GM18520 (cell line): ENCODE measurements around the gene CACNA1H.

ENCODE experiments used
- ATAC-seq: cut with Tn5 transposase; IDR thresholded peaks from one replicate; pipeline ENCODE4 v1.9.1; 2021; ENCODE audit not compliant: unreplicated experiment

CACNA1H gene

DNA sequence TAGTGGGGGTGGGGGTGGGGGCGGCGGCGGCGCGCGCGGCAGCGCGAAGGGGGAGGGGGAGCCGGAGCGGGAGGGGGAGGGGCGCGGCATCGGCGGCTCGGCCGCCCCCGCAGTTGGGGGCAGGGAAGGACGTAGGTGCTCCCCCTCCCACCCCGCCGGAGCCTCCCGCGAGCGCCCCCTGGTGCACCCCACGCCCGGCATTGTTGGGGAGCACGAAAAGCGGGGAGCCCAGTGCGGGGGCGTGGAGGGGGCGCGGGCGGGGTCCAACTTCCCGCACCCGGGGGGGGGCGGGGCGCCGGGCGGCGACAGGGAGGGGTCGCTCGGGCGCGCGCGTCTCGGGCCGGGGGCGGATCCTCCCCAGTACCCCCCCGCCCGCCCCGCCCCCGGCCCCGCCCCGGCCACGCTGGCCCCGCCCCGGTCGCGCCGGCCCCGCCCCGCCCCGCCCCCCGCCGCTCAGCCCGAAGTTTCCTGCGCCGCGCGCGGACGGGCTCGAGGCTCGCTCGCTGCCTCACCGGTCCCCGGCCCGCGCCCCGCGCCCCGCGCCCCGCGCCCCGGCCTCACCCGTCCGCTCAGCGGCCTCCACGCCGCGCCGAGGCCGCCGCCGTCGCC is at the start of gene CACNA1H:
TSS of gene CACNA1H (plus strand) at position 456 of the 609 bp plus-strand sequence. CDS start 632 bp downstream, outside the sequence.
- ATAC-seq, result no peak

- ATAC-seq, result no peak
Observed at GRCh38 chr16:1103636-1103980, 49.3 kb upstream of the CACNA1H start.

- no peak for ATAC-seq
Observed at GRCh38 chr16:1105888-1106620, 46.9 kb upstream of the CACNA1H start.

- ATAC-seq, result no peak
Observed at GRCh38 chr16:1106659-1107058, 46.2 kb upstream of the CACNA1H start.

GRCh38 chr16:1107141-1107540 is 45.8 kb upstream of the CACNA1H start:
- ATAC-seq, result no peak

DNA sequence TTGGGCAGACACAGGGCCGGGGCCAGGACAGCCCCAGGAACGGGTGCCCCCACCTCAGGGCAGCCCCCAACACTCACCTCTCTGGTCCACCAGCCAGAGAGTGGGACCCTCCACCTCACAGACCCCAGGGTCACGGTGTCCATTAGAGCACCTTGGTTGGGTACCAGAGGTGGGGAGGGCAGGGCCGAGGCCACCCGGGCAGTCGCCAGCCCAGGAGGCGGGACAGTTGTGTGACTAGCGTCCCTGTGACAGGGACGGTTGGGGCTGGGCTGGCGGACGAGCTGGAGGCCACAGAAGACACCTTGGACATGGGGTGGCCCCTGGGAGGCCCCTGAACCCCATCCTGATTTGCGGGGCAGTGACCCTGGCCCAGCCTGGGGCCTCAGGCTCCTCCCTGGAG is 45.2 kb upstream of the CACNA1H start:
- ATAC-seq, result no peak

- no peak for ATAC-seq
Observed at GRCh38 chr16:1108299-1109252, 44.3 kb upstream of the CACNA1H start.

DNA sequence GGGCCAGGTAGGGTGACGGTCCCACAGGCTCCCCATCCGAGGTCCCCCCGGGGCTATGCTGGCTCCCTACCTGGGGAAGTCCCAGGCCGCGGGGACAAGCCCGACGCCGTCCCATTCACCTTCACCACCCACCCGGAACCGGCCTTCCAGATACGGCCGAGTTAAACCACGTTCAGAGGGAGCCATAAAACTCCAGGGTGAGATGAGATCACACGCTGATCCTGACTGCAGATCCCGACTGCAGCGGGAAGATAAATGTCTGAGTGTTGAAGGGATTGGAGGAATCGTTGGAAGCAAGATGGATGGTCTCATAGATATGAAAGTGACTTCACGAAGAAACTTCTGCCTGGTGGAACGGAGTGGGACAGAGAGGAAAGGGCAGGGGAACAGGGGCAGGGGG is 43.3 kb upstream of the CACNA1H start:
- no peak for ATAC-seq

- ATAC-seq, result no peak
Observed at GRCh38 chr16:1112506-1113184, 40.3 kb upstream of the CACNA1H start.

- no peak for ATAC-seq
Observed at GRCh38 chr16:1113489-1113888, 39.4 kb upstream of the CACNA1H start.

DNA sequence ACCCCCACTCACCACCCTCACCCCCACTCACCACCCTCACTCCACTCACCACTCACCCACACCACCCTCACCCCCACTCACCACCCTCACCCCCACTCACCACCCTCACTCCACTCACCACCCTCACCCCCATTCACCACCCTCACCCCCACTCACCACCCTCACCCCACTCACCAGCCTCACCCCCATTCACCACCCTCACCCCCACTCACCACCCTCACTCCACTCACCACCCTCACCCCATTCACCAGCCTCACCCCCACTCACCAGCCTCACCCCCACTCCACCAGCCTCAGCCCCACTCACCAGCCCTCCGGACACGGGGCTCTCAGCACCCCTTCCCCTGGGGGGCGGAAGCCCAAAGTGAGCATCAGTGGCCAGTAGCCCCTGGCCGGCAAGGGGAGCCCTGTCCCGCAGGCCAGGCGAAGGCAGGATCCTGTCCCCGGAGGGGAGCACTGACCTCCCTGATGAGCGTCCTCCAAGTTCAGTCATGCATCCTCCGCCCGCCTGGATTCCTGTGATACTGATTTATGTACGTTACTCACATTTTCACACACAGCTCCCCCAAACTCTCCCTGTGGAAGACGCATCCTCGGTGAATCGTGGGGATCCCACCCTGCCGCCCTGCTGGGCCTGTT is 38.9 kb upstream of the CACNA1H start:
- ATAC-seq, result no peak

DNA sequence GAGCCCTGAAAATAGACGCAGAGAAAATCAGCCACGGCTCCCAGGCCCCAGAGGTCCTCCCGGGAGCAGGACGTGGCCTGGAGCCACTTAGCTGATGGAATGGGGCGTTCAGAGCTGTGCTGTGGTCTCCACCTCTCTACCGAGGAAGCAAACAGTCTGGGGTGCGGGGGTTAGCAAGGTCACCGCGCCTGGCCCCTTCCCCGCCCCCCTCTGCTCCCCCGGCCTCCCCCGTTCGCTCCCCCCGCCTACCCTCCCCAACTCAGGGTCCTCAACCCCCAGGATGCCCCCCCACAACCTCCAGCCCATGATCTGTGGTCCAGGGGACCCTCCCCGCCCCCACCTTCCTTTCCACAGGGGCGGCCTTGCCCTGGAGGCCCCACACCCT is 36.2 kb upstream of the CACNA1H start:
- no peak for ATAC-seq

- no peak for ATAC-seq
Observed at GRCh38 chr16:1117176-1117900, 35.6 kb upstream of the CACNA1H start.

GRCh38 chr16:1117926-1118325 is 35.0 kb upstream of the CACNA1H start:
- ATAC-seq, result no peak

DNA sequence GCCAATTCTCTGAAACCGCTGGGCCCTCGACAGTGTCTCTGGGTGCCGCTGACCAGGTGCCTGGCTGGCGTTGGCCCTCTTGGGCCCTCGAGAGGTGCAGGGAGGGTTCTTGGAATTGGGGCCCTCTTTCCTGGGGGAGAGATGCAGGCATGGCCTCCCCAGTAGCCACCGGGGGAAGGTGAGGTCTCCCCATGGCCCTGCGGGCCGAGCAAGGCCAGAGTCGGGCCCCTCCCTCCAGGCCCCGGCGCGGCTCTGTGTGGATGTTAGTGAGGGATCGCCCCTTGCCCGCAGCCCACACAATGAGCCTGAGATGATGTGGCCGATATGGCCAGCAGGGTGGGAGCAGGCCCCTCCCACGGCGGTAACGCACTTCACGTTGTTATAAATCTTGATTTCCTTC is 33.8 kb upstream of the CACNA1H start:
- ATAC-seq, result no peak

DNA sequence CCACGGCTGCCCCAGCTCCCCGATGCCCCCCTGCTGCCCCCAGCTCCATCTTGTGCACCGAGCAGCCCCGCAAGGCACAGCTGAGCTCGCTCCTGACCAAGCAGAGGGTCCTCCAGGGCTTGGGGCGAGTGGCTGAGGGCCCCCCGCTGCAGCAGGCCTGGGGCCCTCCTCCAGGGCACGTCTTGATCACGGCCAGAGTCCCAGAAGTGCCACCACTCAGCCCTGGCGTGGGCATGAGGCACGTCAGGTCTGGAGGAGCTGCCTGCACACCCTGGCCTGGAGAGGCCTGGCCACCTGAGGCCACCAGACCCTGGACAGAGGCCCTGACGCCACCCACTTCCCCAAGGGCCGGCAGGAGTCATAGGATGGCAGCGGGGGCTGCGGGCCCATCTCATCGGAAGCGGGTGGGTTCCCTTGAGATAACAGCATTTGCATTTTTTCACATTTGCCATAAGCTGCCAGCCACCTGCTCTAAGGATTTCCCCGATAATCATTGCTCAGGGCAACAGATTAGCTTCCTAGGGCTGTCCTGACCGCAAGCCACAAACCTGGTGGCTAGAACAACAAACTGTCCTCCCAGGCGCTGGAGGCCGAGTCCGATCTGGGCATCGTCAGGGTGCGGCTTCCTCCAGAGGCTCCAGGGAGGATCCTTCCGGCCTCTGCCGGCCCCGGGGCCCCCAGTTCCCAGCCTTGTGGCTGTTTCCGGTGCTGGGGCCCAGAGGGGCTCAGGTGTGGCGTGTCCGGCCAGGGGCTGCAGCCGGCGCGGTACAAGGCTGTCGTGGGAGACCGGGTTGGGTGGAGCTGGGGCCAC is 32.9 kb upstream of the CACNA1H start:
- ATAC-seq, result no peak

- no peak for ATAC-seq
Observed at GRCh38 chr16:1120577-1120941, 32.3 kb upstream of the CACNA1H start.

DNA sequence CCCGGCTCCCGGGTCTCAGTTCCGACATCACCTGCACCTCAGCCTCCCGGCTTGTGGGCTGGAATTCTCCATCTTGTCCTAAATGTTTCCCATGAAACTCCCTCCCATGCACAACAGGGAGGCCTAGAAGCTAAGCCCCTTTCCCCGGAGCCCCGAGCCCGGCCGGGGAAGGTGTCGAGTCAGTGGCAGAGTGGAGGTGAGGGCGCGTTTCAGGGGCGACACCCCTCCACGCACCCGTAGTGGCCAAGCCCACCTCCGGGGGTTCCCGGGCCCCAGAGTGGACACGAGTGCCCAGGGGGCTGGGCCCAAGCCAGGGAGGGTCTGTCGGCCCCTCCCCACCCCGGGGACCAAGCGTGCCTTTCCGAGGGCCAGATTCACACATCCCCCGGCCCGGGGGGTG is 31.9 kb upstream of the CACNA1H start:
- ATAC-seq, result no peak
